Stimulated activated CD8-positive, alpha-beta memory T cell treated with anti-CD3 and anti-CD28 coated beads, Interleukin-2, amount 100 ng/mL, for 1 hour (primary cell): ENCODE data around the gene TMEM175.
"Not testable (repeated sequence)": the region's sequence is repeated elsewhere in the genome, so short reads cannot be mapped to it uniquely, and the experiment has no call there.

ENCODE experiments used
- DNase-seq, 2 donors: peaks; one replicate each; pipeline ENCODE4 v3.0.0-alpha.2; 2020; ENCODE audit warnings: low read depth in 2 of 2

TMEM175 gene

GRCh38 chr4:970854-971520, 38.7 kb downstream of the TMEM175 start:
- DNase-seq: no peak

DNA sequence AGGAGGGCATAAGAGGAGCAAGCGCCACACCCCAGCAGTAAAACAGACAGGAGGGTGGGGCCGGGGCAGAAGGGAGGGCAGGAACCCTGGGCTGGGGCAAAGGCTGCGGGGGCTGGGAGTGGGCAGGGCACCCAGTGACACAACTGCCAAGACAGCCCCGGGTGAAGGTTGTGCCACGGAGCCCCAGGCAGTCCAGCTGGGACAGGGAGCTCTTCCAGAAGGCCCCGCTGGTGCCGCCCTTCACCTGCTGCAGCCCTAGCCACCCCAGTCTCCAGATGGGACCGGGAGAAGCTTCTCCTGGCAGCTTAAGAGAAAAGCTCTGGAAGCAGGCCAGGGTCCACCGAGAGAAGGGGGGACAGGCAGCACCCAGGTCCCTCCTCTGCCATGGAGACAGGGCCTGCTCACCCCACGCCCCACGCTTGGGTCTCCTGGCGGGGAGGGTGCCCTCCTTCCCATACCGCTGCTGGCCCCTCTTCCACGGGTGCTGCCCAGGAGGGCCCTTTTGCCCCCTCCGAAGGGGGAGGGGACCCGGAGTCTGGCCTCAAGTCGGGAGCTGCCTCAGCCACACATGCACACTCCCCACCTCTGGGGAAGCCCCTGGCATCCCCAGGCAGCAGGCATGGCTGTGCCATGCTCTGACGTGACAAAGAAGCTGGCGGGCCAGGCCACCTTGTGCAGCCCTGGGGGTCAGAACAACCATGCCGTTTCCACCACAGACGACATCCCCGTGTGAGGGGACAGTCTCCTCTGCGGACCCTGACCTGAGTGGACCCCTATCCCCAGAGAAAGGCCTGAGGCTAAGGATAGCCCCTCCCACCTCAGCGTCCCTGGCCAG, 39.6 kb downstream of the TMEM175 start:
- no peak for DNase-seq

DNA sequence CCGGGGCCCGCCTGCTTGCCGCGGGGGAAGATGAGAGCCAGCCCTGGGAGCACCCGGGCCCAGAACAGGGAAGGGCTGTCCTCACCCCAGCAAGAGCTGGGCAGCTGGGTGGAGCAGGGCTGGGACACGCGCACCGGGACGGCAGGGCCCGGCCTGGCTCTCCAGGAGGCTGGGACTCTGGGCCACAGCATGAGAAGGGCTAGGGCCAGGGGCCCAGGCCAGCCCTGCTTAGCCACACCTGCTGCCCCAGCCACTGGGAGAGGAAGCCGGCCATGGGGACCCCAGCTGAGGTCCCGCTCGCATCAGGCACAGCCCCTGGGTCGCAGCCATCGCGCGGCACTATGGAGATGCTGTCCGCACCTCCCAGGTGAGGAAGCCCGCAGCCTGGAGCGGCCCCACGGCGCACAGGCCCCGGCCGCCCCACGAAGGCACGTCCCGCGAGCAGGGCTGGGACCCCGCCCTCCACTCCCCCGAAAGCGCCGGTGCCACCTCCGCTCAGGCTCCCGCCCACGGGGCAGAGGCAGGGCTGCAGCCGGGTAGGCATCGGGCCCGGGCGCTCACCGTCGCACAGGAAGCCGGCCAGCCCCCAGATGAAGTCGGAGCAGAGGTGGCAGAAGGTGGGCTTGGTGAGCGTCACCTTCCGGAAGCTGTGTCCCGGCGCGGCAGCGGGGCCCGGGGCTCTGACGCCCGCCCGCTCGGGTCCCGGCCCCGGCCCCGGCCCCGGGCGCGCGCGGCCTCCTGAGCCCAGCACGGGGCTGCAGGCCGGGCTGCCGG, 40.6 kb downstream of the TMEM175 start:
- DNase-seq: peak; percentile 16 to 53

DNA sequence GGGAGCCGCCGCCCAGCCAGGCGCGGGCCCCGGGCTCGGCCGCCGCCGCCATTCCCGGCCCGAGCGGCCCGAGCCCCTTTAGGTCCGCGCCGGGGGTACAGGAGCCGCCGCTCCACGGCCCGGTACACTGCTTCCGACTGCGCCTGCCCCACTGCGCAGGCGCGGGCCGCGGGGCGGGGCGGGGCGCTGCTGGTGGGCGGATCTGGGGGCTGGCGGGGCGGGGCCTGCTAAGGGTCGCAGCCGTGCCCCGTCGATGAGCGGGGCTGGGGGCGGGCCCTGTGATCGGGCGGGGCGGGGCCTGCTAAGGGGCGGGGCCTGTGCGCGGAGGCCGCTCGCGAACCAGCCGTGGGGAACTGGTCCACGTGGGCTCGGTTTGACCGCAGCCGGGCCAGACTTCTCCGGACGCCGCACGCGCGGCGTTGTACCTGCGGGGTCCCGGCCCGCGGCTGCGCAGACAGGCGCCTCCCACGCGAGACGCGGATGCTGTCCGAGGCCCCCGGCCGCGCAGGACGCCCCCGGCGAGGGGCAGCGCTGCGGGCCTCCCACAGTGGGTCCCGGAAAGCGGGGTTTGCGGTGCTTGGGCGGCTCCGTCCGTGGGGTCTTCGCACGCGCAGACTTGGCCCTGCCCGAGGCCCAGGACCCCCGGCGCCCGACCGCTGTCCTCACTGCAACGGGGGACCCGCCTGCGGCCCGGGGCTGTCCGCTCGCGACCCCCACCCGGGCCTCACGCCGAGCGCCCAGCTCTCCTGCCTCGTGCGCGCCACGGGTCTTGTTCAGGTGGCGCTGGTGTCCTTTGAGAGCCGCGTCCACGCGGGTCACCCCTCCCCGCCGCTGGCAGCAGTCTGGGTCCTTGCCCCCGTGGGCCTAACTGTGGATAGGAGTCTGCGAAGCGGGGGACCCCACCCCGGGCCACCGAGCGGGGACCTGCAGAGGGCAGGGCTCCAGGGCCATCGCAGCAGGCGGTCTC, 41.5 kb downstream of the TMEM175 start, which contains the start of gene DGKQ:
Gene DGKQ, minus strand, starts transcription at position 139 of the 967 bp plus-strand sequence. Its CDS starts 87 bp downstream, at position 52.
- DNase-seq: peak; percentile 84

GRCh38 chr4:974668-975067, 42.4 kb downstream of the TMEM175 start:
- no peak for DNase-seq

- DNase-seq: not testable (repeated sequence)
Observed at GRCh38 chr4:976016-976415, 43.8 kb downstream of the TMEM175 start.

DNA sequence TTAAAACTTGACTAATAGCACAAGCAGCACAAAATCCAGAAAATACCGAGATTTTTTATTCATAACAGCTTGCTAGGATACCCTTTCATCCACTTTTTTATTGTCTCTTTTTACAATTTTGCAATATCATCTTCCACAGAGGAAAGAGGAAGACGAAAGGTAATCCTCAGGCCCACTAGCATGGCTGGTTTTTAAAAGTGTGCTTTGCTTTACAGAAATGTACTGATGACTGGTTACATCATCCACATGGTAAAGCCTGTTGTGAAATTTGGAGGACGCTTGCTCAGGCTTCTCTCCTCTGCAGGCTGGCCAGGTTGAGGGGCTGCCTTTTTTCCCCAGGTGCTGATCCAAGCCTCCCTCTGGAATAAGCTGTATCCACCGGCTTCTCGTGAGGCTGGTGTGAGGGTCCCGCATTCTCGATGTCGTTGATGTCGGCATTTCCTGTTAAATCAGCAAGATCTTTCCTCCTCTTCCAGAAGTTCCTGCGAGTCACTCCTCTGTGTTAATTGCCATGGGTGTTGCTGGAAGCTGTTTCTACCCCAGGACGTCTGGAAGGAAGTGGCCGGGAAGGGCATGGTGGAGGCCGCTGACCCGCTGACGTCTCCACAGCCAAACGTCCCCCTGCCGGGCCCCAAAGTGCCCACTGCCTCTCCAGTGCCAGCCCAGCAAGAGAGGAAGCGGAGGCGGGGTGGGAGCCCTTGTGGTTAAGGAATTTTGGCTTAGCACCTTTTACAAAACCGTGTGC, 46.9 kb downstream of the TMEM175 start:
- no peak for DNase-seq

DNA sequence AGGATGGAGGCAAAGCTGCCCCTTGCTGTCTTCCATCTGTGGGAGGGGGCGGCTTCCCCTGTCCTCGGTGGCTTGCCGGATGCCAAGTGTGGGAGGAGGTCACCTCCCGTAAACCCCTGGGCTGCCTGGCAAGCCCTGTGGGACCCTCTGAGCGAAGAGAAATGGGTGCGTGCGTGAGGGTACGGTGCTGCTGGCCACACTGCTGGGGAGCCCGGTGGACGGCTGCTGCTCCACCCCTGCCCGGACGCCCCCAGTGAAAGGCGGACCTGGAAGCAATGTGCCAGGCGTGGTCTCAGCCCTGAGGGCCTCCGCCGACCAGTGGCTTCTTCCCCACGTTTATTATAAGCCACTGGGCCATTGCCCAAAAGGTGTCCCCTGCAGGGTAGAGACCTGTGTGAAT, 50.0 kb downstream of the TMEM175 start:
- no peak for DNase-seq

- DNase-seq: no peak
Observed at GRCh38 chr4:982814-983213, 50.6 kb downstream of the TMEM175 start.

DNA sequence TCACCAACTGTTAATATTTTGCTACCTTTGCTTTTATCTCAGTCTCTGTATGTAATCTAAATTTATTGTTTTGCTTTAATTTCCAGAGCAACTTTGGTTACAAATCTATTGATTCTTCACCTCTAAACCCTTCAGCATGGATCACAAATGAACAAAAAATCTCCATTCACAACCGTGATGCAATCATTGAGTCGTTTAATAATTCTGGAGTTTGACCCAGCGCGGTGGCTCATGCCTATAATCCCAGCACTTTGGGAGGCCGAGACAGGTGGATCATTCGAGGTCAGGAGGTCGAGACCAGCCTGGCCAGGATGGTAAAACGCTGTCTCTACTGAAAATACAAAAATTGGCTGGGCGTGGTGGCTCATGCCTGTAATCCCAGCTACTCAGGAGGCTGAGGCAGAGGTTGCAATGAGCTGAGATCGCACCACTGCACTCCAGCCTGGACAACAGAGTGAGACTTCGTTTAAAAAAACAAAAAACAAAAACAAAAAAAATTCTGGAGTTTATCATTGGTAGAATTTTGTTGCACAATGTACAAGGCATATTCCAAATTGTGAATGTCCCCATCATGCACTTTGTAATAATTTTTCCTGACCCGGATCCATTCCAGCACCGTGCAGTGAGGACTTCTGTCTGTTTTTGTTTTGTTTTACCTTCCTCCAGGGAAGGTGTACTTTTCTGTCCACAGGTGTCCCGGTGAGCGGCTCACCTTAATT, 52.2 kb downstream of the TMEM175 start:
- DNase-seq: no peak

- DNase-seq: peak; percentile 28 to 54
Observed at GRCh38 chr4:985123-985830, 53.0 kb downstream of the TMEM175 start.

- no peak for DNase-seq
Observed at GRCh38 chr4:986428-986878, 54.2 kb downstream of the TMEM175 start.

- DNase-seq: peak; percentile 75 to 81
Observed at GRCh38 chr4:986879-987623, 54.8 kb downstream of the TMEM175 start, which contains the start of gene IDUA. IDUA (plus strand) TSS chr4:987044; CDS start chr4:987085, 41 bp downstream.

GRCh38 chr4:987624-988513, 55.6 kb downstream of the TMEM175 start:
- DNase-seq: no peak

GRCh38 chr4:988726-989721, 56.8 kb downstream of the TMEM175 start:
- DNase-seq: no peak
